ENCODE data around the gene RAB1B.

GRCh38 chr11:66315921-66316811, 47.7 kb downstream of the RAB1B start:
- TF ChIP-seq CTCF (conservative IDR thresholded peaks at IDR 0.05) (no peak), ZFX (IDR thresholded peaks at IDR 0.05) (no peak)
